HepG2 (cell line): ENCODE results near the gene CDC26. TPM values are rescaled to one million over a fixed set of nuclear protein-coding genes. Genes with fewer than 3 reads are reported as not detected.
A peak's percentile ranks its signal among the peaks of the same experiment; 100 is the strongest.

Experiments
- ELF3 ChIP-seq: IDR thresholded peaks from 2 replicates; pipeline ENCODE4 v1.6.1; 2016; ENCODE audit warnings: missing genetic modification reagents, missing compliant biosample characterization
- ETV6 ChIP-seq: sonication (generic); formaldehyde crosslinking; conservative IDR thresholded peaks from 2 replicates; pipeline ENCODE4 v1.4.0; 2020; ENCODE audit warnings: missing genetic modification reagents
- FOXP1 ChIP-seq, 2 experiments: fragments of 450-650 bp in 1 of 2; IDR thresholded peaks; 2 replicates each; pipeline ENCODE4 v1.6.1; 2017 to 2018; ENCODE audit warnings: antibody characterized with exemption in 1 of 2
- KDM5B ChIP-seq: sonication (generic); formaldehyde crosslinking; IDR thresholded peaks from 2 replicates; pipeline ENCODE4 v1.4.0; 2020; ENCODE audit warnings: missing genetic modification reagents, mild to moderate bottlenecking, borderline replicate concordance
- NPAS2 ChIP-seq: sonication (generic); formaldehyde crosslinking; IDR thresholded peaks from 2 replicates; pipeline ENCODE4 v1.8.0; 2022; ENCODE audit warnings: mild to moderate bottlenecking, missing genetic modification reagents, borderline replicate concordance
- PAX8 ChIP-seq: sonication (generic); formaldehyde crosslinking; IDR thresholded peaks from 2 replicates; pipeline ENCODE4 v1.8.0; 2022; ENCODE audit warnings: mild to moderate bottlenecking, missing genetic modification reagents, borderline replicate concordance
- SAP130 ChIP-seq: IDR thresholded peaks from 2 replicates; pipeline ENCODE4 v1.6.1; 2016; ENCODE audit warnings: low read depth
- SIX4 ChIP-seq: sonication (generic); formaldehyde crosslinking; IDR thresholded peaks from 2 replicates; pipeline ENCODE4 v1.4.0; 2020; ENCODE audit warnings: missing genetic modification reagents
- SMC3 ChIP-seq: IDR thresholded peaks from 2 replicates; pipeline ENCODE4 v1.6.1; 2011; ENCODE audit warnings: low read length, improper control_type of control experiment
- STAG1 ChIP-seq: sonication (generic); formaldehyde crosslinking; IDR thresholded peaks from 2 replicates; pipeline ENCODE4 v1.4.0; 2020; ENCODE audit warnings: missing genetic modification reagents
- ZBTB38 ChIP-seq: sonication (generic); formaldehyde crosslinking; IDR thresholded peaks from 2 replicates; pipeline ENCODE4 v1.5.1; 2020; ENCODE audit warnings: mild to moderate bottlenecking, missing genetic modification reagents
- ZNF570 ChIP-seq: sonication (generic); formaldehyde crosslinking; IDR thresholded peaks from 2 replicates; pipeline ENCODE4 v1.4.0; 2020; ENCODE audit warnings: mild to moderate bottlenecking, missing genetic modification reagents, borderline replicate concordance
- ZNF614 ChIP-seq: IDR thresholded peaks from 2 replicates; pipeline ENCODE4 v1.6.1; 2018; ENCODE audit warnings: missing biosample characterization, missing genetic modification reagents, inconsistent platforms, borderline replicate concordance
- polyA plus RNA-seq, 8 experiments: library from polyadenylated mRNA; depleted of rRNA in 3 of 8; stranded (reverse) in 7 of 8; unstranded in 1 of 8; fragments of >200 nt; fragmentation: Illumina TruSeq in 4 of 8; extraction: Trizol in 4 of 8; gene quantifications; 2 replicates each; pipeline versions ENCODE4 v1.2.1 to v1.2.3, GENCODE V29; 2011 to 2016; ENCODE audit warnings: low read depth in 4 of 8, missing spikeins in 1 of 8, mixed read lengths in 1 of 8; ENCODE audit not compliant: insufficient read depth in 1 of 8
- total RNA-seq, 5 experiments: library from RNA; depleted of rRNA; stranded (reverse); fragments of >200 nt; fragmentation: Illumina TruSeq; extraction: Trizol; gene quantifications; 2 replicates each; pipeline ENCODE4 v1.2.3, GENCODE V29; 2016; ENCODE audit warnings: low read depth in 1 of 5
- TF ChIP-seq, protein P1 (sequence below): sonication (generic); formaldehyde crosslinking; conservative IDR thresholded peaks from 2 replicates; pipeline ENCODE4 v1.8.0; 2022; ENCODE audit warnings: missing genetic modification reagents
- TF ChIP-seq, protein P2 (sequence below): sonication (generic); formaldehyde crosslinking; IDR thresholded peaks from 2 replicates; pipeline ENCODE4 v1.5.0; 2020; ENCODE audit warnings: missing genetic modification reagents
- TF ChIP-seq, protein P3 (sequence below): sonication (generic); formaldehyde crosslinking; IDR thresholded peaks from 2 replicates; pipeline ENCODE4 v1.8.0; 2022; ENCODE audit warnings: mild to moderate bottlenecking, missing genetic modification reagents, moderate library complexity
- TF ChIP-seq, protein P4 (sequence below): sonication (generic); formaldehyde crosslinking; IDR thresholded peaks from 2 replicates; pipeline ENCODE4 v1.4.0; 2020; ENCODE audit warnings: missing genetic modification reagents
- TF ChIP-seq, protein P5 (sequence below), 2 experiments: sonication (generic) in 1 of 2; formaldehyde crosslinking in 1 of 2; IDR thresholded peaks; 2 replicates each; pipeline versions ENCODE4 v1.4.0 to v1.6.1; 2018 to 2020; ENCODE audit warnings: missing genetic modification reagents in 2 of 2, borderline replicate concordance in 1 of 2, low read depth in 1 of 2, mild to moderate bottlenecking in 1 of 2, missing biosample characterization in 1 of 2

The CDC26 gene
- total and polyA plus RNA-seq, 2 of the 13 experiments (the other 11 are each of a cell fraction or from before 2014, with no cell fraction given) = 26.6 to 57.9 TPM

DNA sequence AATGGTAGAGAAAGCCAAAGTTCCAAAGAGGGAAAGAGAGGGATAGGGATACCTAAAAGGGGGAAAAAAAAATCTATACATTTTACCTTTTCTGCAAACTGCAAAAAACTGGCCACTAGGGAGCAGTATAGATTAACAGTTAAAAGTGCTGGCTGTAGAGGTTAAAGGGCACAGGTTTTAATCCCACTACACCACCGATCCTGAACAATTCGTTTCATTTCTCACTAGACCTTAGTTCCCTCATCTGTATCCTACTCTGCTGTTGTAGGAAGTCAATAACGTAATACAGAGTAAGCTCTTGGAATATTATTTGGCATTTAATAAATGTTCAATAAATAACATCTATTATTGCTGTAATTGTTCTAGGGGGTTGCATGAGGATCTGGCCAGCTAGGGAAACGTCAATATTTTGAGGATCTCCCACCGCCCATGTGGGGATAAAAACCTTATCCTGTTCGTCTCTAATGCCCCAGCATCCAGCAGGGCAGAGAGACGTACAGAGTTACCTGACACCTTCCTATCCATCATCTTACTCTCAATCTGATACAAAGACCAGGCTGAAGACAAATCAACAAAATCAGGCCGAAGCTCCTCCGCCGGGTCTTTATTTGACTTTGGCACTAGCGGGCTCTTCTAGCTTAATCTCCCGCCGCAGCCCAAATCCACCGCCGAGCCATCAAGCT, 757 bp downstream of the CDC26 start (continued):
- TF ChIP-seq, protein P1, sequence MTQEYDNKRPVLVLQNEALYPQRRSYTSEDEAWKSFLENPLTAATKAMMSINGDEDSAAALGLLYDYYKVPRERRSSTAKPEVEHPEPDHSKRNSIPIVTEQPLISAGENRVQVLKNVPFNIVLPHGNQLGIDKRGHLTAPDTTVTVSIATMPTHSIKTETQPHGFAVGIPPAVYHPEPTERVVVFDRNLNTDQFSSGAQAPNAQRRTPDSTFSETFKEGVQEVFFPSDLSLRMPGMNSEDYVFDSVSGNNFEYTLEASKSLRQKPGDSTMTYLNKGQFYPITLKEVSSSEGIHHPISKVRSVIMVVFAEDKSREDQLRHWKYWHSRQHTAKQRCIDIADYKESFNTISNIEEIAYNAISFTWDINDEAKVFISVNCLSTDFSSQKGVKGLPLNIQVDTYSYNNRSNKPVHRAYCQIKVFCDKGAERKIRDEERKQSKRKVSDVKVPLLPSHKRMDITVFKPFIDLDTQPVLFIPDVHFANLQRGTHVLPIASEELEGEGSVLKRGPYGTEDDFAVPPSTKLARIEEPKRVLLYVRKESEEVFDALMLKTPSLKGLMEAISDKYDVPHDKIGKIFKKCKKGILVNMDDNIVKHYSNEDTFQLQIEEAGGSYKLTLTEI (CRISPR knock-in tag) = no peak
- TF ChIP-seq ETV6 (CRISPR knock-in tag) (no peak), SAP130 (CRISPR knock-in tag) (peak; percentile 51; the same call in 1 of the 2 replicates), SIX4 (no peak), NPAS2 (CRISPR knock-in tag) (no peak), SMC3 (no peak; the same call in 1 of the 2 replicates), KDM5B (CRISPR knock-in tag) (no peak), ZNF614 (CRISPR knock-in tag) (no peak), PAX8 (CRISPR knock-in tag) (no peak), FOXP1 (IDR thresholded peaks at IDR 0.05) (no peak), FOXP1 (CRISPR knock-in tag; IDR thresholded peaks at IDR 0.05) (no peak), ELF3 (CRISPR knock-in tag) (peak; percentile 34; the same call in 1 of the 2 replicates), ZNF570 (CRISPR knock-in tag) (no peak), STAG1 (CRISPR knock-in tag) (peak; percentile 65), ZBTB38 (CRISPR knock-in tag) (no peak)
- TF ChIP-seq, protein P2, sequence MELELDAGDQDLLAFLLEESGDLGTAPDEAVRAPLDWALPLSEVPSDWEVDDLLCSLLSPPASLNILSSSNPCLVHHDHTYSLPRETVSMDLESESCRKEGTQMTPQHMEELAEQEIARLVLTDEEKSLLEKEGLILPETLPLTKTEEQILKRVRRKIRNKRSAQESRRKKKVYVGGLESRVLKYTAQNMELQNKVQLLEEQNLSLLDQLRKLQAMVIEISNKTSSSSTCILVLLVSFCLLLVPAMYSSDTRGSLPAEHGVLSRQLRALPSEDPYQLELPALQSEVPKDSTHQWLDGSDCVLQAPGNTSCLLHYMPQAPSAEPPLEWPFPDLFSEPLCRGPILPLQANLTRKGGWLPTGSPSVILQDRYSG (CRISPR knock-in tag) = no peak
- TF ChIP-seq, protein P3, sequence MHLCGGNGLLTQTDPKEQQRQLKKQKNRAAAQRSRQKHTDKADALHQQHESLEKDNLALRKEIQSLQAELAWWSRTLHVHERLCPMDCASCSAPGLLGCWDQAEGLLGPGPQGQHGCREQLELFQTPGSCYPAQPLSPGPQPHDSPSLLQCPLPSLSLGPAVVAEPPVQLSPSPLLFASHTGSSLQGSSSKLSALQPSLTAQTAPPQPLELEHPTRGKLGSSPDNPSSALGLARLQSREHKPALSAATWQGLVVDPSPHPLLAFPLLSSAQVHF = no peak
- TF ChIP-seq, protein P4, sequence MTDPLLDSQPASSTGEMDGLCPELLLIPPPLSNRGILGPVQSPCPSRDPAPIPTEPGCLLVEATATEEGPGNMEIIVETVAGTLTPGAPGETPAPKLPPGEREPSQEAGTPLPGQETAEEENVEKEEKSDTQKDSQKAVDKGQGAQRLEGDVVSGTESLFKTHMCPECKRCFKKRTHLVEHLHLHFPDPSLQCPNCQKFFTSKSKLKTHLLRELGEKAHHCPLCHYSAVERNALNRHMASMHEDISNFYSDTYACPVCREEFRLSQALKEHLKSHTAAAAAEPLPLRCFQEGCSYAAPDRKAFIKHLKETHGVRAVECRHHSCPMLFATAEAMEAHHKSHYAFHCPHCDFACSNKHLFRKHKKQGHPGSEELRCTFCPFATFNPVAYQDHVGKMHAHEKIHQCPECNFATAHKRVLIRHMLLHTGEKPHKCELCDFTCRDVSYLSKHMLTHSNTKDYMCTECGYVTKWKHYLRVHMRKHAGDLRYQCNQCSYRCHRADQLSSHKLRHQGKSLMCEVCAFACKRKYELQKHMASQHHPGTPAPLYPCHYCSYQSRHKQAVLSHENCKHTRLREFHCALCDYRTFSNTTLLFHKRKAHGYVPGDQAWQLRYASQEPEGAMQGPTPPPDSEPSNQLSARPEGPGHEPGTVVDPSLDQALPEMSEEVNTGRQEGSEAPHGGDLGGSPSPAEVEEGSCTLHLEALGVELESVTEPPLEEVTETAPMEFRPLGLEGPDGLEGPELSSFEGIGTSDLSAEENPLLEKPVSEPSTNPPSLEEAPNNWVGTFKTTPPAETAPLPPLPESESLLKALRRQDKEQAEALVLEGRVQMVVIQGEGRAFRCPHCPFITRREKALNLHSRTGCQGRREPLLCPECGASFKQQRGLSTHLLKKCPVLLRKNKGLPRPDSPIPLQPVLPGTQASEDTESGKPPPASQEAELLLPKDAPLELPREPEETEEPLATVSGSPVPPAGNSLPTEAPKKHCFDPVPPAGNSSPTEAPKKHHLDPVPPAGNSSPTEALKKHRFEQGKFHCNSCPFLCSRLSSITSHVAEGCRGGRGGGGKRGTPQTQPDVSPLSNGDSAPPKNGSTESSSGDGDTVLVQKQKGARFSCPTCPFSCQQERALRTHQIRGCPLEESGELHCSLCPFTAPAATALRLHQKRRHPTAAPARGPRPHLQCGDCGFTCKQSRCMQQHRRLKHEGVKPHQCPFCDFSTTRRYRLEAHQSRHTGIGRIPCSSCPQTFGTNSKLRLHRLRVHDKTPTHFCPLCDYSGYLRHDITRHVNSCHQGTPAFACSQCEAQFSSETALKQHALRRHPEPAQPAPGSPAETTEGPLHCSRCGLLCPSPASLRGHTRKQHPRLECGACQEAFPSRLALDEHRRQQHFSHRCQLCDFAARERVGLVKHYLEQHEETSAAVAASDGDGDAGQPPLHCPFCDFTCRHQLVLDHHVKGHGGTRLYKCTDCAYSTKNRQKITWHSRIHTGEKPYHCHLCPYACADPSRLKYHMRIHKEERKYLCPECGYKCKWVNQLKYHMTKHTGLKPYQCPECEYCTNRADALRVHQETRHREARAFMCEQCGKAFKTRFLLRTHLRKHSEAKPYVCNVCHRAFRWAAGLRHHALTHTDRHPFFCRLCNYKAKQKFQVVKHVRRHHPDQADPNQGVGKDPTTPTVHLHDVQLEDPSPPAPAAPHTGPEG (CRISPR knock-in tag) = no peak
- TF ChIP-seq, protein P5, sequence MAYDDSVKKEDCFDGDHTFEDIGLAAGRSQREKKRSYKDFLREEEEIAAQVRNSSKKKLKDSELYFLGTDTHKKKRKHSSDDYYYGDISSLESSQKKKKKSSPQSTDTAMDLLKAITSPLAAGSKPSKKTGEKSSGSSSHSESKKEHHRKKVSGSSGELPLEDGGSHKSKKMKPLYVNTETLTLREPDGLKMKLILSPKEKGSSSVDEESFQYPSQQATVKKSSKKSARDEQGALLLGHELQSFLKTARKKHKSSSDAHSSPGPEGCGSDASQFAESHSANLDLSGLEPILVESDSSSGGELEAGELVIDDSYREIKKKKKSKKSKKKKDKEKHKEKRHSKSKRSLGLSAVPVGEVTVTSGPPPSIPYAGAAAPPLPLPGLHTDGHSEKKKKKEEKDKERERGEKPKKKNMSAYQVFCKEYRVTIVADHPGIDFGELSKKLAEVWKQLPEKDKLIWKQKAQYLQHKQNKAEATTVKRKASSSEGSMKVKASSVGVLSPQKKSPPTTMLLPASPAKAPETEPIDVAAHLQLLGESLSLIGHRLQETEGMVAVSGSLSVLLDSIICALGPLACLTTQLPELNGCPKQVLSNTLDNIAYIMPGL (CRISPR knock-in tag; IDR thresholded peaks at IDR 0.05; ENCODE audit: borderline replicate concordance in 1 of 2, low read depth in 1 of 2) = peak in 1 of 2 experiments; percentile 24; a peak in 1 of 4 replicates
